GM03348 (cell line): ENCODE measurements around the gene KHDRBS1.
"Not testable (repeated sequence)": the region's sequence is repeated elsewhere in the genome, so short reads cannot be mapped to it uniquely, and the experiment has no call there.

Source experiments
- DNase-seq: peaks from one replicate; pipeline ENCODE4 v3.0.0; 2012; ENCODE audit warnings: low spot score

Gene KHDRBS1

GRCh38 chr1:32012709-32013385 lies 821 bp upstream of the KHDRBS1 start:
- no peak for DNase-seq

GRCh38 chr1:32014199-32014947 lies 705 bp downstream of the KHDRBS1 start:
- DNase-seq, result peak; percentile 75

- DNase-seq, result peak; percentile 20
These were observed 1.2 kb downstream of the KHDRBS1 start for GRCh38 chr1:32014948-32015273.

- DNase-seq, result no peak
These were observed 6.7 kb downstream of the KHDRBS1 start for GRCh38 chr1:32020339-32020738.

- not testable (repeated sequence) for DNase-seq
These were observed 7.9 kb downstream of the KHDRBS1 start for GRCh38 chr1:32021574-32022018.

GRCh38 chr1:32023351-32023750 lies 9.7 kb downstream of the KHDRBS1 start:
- no peak for DNase-seq

GRCh38 chr1:32025515-32025914 lies 11.8 kb downstream of the KHDRBS1 start:
- DNase-seq, result no peak

GRCh38 chr1:32028746-32029145 lies 15.1 kb downstream of the KHDRBS1 start:
- DNase-seq, result no peak

GRCh38 chr1:32031578-32032274 lies 18.1 kb downstream of the KHDRBS1 start:
- peak; percentile 66 for DNase-seq

GRCh38 chr1:32032275-32032615 lies 18.6 kb downstream of the KHDRBS1 start:
- DNase-seq, result no peak

- no peak for DNase-seq
These were observed 21.5 kb downstream of the KHDRBS1 start for GRCh38 chr1:32035119-32035518.

- no peak for DNase-seq
These were observed 27.0 kb downstream of the KHDRBS1 start for GRCh38 chr1:32040711-32041110.

- DNase-seq, result no peak
These were observed 28.7 kb downstream of the KHDRBS1 start for GRCh38 chr1:32042330-32042729.

GRCh38 chr1:32044234-32044633 lies 30.6 kb downstream of the KHDRBS1 start:
- no peak for DNase-seq

GRCh38 chr1:32045772-32046171 lies 32.1 kb downstream of the KHDRBS1 start:
- DNase-seq, result no peak

GRCh38 chr1:32047701-32048100 lies 34.0 kb downstream of the KHDRBS1 start:
- peak; percentile 24 for DNase-seq

- no peak for DNase-seq
These were observed 34.8 kb downstream of the KHDRBS1 start for GRCh38 chr1:32048440-32048839.

GRCh38 chr1:32051706-32052105 lies 38.0 kb downstream of the KHDRBS1 start:
- DNase-seq, result no peak

GRCh38 chr1:32052887-32053286 lies 39.2 kb downstream of the KHDRBS1 start:
- DNase-seq, result no peak

GRCh38 chr1:32055416-32055815 lies 41.7 kb downstream of the KHDRBS1 start:
- DNase-seq, result no peak

GRCh38 chr1:32056598-32056997 lies 42.9 kb downstream of the KHDRBS1 start:
- DNase-seq, result no peak

GRCh38 chr1:32060914-32061313 lies 47.2 kb downstream of the KHDRBS1 start:
- no peak for DNase-seq

GRCh38 chr1:32062867-32063230 lies 49.2 kb downstream of the KHDRBS1 start:
- DNase-seq, result peak; percentile 16
